Stimulated activated CD8-positive, alpha-beta memory T cell treated with anti-CD3 and anti-CD28 coated beads, Interleukin-15, amount 100 ng/mL, for 48 hours (primary cell): ENCODE measurements around the gene DISP3.
"Not testable (repeated sequence)": the region's sequence is repeated elsewhere in the genome, so short reads cannot be mapped to it uniquely, and the experiment has no call there.

Experiments
- DNase-seq, 2 donors: peaks; one replicate each; pipeline ENCODE4 v3.0.0-alpha.2; 2020; ENCODE audit warnings: low read depth in 2 of 2

DISP3 gene

DNA sequence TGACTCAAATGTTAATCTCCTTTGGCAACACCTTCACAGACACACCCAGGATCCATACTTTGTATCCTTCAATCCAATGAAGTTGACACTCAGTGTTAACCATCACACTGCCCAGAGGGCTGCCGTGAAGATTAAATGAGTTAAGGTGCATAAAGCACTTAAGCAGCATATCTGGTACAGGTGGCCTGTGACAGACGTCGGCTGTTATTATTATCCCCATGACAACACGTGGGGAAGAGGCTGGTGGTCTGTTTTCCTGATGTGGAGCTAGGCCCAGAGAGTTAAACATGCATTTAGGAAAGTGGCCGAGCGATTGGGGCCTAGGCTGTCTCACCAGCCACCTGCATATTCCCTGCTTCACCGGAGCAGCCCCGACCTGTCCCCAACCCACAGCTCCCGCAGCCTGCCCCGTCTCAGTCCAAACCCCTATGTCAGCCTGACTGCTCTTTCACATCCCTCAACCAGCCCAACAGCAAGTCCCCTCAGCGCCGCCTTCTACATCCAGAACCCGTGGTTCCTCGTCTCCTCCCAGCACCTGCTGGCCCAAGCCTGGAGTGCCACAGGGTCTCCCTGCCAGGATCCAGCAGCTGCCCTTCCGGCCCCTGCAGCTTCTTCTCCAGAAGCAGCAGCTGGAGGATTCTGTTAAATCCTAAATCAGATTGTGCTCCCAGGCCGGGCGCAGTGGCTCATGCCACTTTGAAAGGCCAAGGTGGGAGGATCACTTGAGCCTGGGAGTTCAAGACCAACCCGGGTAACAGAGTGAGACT lies 97.3 kb downstream of the DISP3 start:
- no peak for DNase-seq

DNA sequence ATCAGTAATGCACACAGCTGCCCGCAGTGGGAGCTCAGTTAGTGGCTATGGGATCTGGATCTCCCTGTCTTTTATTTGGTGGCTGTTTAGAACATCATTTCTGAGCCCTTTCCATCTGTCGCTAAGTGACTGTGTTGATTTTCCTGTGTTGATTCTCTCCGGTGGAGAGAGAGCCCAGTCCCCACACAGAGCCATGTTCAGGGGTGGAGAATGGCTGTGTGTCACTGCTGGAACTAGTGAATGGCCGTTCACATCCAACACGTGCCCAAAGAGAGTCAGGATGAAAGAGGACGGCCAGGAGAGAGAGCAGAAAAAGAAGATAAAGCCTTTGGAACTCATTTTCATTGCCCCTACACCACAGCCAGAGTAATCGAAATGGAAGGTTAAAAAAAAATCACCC lies 99.0 kb downstream of the DISP3 start:
- DNase-seq: no peak

DNA sequence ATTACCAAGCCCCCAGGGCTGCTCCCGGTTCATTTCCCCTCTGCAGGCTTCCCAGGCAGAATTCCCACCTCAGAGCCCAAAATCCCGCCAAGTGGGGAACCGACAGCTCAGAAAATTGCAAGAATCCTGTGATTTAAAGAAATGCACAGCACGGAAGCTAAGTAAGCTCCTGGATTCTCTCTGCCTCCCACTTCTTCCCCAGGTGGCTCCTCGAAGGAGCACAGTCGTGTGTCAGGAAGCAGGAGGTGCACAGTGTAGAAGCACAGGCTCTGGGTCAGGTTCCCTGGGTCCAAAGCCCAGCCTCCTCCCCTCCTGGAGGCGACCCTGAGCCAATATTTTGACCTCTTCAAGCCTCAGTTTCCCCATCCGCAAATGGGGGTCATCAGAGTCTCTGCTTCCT lies 100.6 kb downstream of the DISP3 start:
- DNase-seq: no peak

DNA sequence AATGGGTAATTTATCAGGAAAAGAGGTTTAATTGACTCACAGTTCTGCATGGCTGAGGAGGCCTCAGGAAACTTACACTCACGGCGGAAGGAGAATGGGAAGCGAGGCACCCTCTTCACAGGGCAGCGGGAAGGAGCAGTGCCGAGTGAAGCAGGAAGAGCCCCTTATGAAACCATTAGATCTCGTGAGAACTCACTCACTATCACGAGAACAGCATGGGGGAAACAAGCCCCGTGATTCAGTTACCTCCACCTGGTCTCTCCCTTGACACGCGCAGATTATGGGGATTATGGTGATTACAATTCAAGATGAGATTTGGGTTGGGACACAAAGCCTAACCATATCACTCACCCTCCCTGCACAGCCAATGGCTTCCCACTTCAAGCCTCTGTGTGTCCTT lies 101.1 kb downstream of the DISP3 start:
- DNase-seq: not testable (repeated sequence)

DNA sequence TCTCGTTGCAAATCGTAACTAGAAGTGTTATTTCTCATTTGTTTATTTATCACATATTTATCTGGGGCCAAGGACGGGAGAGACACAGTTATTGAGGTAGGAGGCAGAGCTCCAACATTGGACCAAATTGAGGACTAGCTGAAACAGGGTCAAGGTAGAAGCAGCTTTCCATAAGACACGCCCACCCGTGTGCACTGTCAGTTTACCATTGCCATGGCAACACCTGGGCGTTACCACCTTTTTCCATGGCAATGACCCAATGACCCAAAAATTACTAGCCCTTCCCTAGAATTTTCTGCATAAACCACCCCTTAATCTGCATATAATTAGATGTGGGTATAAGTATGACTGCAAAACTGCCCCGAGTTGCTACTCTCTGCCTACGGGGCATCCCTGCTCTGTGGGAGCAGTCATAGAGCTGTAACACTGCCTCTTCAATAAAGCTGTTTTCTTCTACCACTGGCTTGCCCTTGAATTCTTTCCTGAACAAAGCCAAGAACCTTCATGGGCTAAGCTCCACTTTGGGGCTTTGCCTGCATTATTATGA lies 102.6 kb downstream of the DISP3 start:
- no peak for DNase-seq

DNA sequence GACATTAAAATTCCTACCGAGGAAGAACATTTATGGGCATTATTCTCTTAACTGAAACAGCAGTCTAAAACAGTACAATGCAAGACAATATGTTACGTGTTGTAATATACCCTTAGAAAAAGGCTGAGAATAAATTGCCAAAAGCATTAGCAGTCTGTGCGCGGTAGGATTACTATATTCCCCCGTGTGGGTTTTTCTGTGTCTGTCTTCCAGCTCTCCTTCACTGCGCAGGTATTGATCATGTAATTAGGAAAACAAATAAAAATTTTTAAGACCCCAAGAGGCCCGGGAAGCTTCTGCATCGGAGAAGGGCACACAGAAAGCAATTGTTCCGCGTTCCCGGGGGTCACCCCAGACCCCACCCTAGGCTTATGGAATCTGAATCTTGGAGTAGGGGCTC lies 106.4 kb downstream of the DISP3 start:
- DNase-seq: no peak
